Bronchial epithelial cell (primary cell): ENCODE results near the gene NME4. TPM values are rescaled to one million over a fixed set of nuclear protein-coding genes. Genes with fewer than 3 reads are reported as not detected.

ENCODE experiments used
- DNase-seq: peaks from one replicate; pipeline ENCODE4 v3.0.0-alpha.2; 2010; ENCODE audit warnings: low read depth
- FAIRE-seq: peaks from 2 replicates; lab custom pipeline; 2011; peaks lifted over from hg19 to GRCh38; lab: Jason Lieb, UNC
- H3K27me3 ChIP-seq: 2 replicates; pipeline ENCODE4 v1.5.1; 2011; ENCODE audit warnings: low read length; ENCODE audit not compliant: control insufficient read depth, insufficient read depth
- H3K36me3 ChIP-seq: 2 replicates; pipeline ENCODE4 v1.5.1; 2011; ENCODE audit warnings: low read length; ENCODE audit not compliant: control insufficient read depth, insufficient read depth
- H3K4me3 ChIP-seq: 2 replicates; pipeline ENCODE4 v1.5.1; 2011; ENCODE audit warnings: mild to moderate bottlenecking, low read depth, low read length, control low read depth
- total RNA-seq: library from RNA; depleted of rRNA; stranded (reverse); fragments of >200 nt; gene quantifications from 2 replicates; pipeline ENCODE4 v1.2.1, GENCODE V29; 2014
- TF ChIP-seq, protein P1 (sequence below): IDR thresholded peaks from 2 replicates; pipeline ENCODE4 v1.5.1; 2011; ENCODE audit warnings: mild to moderate bottlenecking, moderate library complexity, low read length, control low read depth, inconsistent platforms; ENCODE audit not compliant: insufficient read depth, severe bottlenecking

NME4 gene
- total RNA-seq, 1 donor from 2014 or later, result 35.3 TPM

DNA sequence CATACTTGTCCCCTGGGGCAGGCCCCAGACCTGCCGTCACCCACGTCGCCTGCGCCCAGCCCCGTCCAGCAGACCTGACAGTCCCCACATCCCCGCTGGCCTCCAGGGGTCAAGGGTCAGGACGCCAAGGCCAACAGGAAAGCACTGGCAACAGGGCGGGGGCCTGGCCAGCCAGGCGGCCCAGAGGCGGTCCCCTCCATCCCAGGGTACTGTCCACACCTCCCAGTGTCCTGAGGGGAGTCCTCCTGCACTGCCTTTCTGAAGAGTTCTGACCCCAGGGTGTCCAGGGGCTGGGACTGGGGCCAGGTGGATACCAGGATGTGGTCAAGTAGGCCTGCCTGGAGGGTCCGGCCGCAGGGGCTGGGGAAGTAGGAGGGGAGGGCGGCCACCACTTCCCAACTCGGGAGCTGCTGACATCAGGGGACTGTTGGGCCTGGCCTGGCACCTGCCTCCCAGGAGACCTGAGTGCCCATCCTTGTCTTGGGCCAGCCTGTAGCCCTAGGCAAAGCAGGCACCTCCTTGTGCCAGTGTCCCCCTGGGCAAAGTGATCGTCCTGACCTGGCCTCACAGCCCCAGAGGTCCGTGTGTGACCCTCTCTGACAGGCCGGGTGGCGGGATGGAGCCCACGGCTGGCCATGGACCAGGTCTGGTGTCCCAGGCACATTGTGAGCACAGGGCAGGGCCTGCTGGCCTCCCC, 37.8 kb upstream of the NME4 start:
- Histone ChIP-seq H3K27me3 (no peaks in the 10 kb centered on the region), H3K36me3 (no peaks in the 10 kb centered on the region), H3K4me3 (no peak overlapping the region)
- FAIRE-seq, result no peak
- no peak for DNase-seq
- TF ChIP-seq, protein P1, sequence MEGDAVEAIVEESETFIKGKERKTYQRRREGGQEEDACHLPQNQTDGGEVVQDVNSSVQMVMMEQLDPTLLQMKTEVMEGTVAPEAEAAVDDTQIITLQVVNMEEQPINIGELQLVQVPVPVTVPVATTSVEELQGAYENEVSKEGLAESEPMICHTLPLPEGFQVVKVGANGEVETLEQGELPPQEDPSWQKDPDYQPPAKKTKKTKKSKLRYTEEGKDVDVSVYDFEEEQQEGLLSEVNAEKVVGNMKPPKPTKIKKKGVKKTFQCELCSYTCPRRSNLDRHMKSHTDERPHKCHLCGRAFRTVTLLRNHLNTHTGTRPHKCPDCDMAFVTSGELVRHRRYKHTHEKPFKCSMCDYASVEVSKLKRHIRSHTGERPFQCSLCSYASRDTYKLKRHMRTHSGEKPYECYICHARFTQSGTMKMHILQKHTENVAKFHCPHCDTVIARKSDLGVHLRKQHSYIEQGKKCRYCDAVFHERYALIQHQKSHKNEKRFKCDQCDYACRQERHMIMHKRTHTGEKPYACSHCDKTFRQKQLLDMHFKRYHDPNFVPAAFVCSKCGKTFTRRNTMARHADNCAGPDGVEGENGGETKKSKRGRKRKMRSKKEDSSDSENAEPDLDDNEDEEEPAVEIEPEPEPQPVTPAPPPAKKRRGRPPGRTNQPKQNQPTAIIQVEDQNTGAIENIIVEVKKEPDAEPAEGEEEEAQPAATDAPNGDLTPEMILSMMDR, result no peak

DNA sequence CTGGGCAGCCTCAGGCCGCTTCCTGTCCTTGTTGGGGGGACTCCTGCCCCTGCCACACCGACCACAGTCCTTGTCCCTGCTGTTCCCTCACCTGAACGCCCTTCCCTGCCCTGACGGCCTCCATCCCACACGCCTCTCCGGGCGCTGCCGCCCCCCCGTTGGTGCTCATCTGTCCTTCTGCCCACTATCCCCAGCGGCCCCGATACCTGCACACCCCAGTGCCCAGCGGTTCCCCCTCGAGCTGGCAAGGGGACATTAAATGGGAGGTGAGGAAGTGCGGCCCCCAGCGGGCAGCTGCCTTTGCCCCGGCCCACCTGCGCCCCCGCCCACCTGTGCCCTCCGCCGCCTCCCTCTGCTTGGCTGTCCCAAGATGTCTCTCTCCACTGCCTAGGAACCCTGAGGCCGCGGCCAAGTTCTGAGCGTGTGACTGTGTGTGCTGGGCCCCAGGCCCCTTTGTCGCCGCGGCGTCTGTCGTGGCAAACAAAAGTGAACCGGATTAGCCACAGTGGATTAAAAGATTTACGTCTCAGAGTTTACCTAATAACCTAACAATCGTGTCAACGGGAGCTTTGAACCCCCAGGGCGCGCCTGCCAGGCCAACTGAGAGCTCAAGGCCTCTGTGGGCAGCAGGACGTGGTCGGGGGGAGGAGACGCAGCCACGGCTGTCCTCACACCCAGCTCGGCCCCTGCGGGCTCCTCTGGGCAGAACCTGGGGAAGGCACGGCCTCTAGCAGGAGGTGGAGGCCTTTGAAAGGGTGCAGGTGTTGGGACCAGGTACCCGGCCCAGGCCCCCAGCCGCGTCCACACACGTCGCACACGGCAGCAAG, 36.9 kb upstream of the NME4 start:
- Histone ChIP-seq H3K27me3 (no peaks in the 10 kb centered on the region), H3K4me3 (no peak overlapping the region), H3K36me3 (no peaks in the 10 kb centered on the region)
- FAIRE-seq (no peak), DNase-seq (no peak)
- TF ChIP-seq, protein P1, result no peak

DNA sequence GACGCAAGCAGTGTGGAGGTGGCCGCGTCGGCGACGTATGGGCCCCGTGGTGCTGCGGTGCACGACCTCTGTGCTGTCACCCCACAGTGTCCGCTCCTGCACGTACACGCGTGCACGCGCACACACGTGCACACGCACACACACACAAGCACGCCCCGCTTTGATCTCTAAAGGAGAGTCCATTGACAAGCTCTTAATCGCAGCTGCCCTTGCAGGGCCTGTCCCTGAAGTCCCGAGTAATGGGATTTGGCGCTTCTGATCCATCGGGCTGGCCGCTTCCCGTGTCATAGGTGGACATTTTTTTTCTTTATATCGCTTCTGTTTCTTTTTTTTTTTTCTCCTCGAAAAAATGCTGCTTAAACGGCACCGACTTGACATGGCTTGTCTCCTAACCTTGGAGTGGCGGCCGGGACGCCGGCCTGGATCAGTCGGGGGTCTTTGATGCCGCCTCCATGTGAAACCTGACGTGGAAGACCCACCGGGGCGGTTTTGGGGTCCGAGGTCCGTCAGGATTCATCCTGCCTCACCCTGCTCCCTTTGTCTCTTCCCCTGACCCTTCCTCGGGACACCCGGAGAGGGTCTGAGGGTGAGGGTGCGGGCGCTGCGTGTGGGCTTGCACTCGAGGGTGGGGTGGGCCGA, 36.2 kb upstream of the NME4 start:
- H3K36me3 ChIP-seq, result no peaks in the 10 kb centered on the region
- H3K4me3 ChIP-seq, result no peak overlapping the region
- TF ChIP-seq, protein P1, result no peak
- H3K27me3 ChIP-seq, result no peaks in the 10 kb centered on the region
- DNase-seq, result no peak
- FAIRE-seq, result no peak

DNA sequence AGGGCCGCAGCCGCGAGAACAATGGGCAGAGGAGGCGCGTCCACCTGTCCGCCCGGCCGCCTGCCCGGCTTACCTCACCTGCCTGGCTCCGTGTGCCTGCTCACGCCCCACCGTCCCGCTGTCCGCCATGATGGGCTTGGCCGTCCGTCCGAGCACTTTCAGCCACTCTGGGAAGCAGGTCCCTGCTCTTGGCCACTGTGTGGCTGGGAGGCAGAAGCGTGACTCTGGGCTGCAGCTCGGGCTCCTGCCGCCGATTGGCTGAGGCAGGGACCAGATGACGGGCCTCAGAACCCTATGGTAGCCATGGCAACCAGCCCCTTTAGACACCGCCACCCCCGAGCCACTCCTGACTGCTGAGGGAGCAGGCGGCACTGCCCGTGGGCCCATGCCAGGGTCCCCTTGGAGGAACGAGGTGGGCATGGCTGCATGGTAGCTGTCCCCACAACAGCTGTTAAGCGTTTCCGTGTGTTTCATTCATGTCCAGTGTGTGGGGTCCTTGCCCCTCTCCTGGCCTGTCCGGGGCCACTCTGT, 35.6 kb upstream of the NME4 start:
- no peaks in the 10 kb centered on the region for H3K36me3 ChIP-seq
- DNase-seq (no peak), FAIRE-seq (no peak)

More for the DNA sequence above, 35.6 kb upstream of the NME4 start:
- TF ChIP-seq, protein P1, result no peak
- Histone ChIP-seq H3K27me3 (no peaks in the 10 kb centered on the region), H3K4me3 (no peak overlapping the region)
